Subcutaneous adipose tissue (tissue), 4 donors: ENCODE data around the gene POC1A. TPM values are rescaled to one million over a fixed set of nuclear protein-coding genes. Genes with fewer than 3 reads are reported as not detected.

Experiments
- CTCF ChIP-seq: fragments of 450-650 bp; IDR thresholded peaks from one replicate; pipeline ENCODE4 v1.5.1; 2016; ENCODE audit warnings: low read depth, mild to moderate bottlenecking, control low read depth, antibody characterized with exemption, moderate library complexity
- total RNA-seq, 4 donors: library from RNA; depleted of rRNA; stranded (reverse); fragments of >200 nt; gene quantifications; one replicate each; pipeline ENCODE4 v1.1.0, GENCODE V29; 2016

POC1A gene
- total RNA-seq, 4 donors from 2014 or later: 0.38 to 2.4 (median 1.2) TPM

GRCh38 chr3:52108302-52109232 lies 45.7 kb downstream of the POC1A start:
- TF ChIP-seq CTCF: no peak

- no peak for TF ChIP-seq CTCF
Observed at GRCh38 chr3:52106951-52107611, 47.1 kb downstream of the POC1A start.

- TF ChIP-seq CTCF: no peak
Observed at GRCh38 chr3:52104684-52105640, 49.3 kb downstream of the POC1A start.

GRCh38 chr3:52102934-52103333 lies 51.3 kb downstream of the POC1A start:
- no peak for TF ChIP-seq CTCF

GRCh38 chr3:52099001-52099401 lies 55.2 kb downstream of the POC1A start:
- no peak for TF ChIP-seq CTCF

GRCh38 chr3:52097851-52098507 lies 56.2 kb downstream of the POC1A start:
- TF ChIP-seq CTCF: no peak
